Measurements from ENCODE around the gene PECR. TPM values are rescaled to one million over a fixed set of nuclear protein-coding genes. Genes with fewer than 3 reads are reported as not detected.

The PECR gene
- total and polyA plus RNA-seq, 2 of the 13 experiments (the other 11 are each of a cell fraction or from before 2014, with no cell fraction given), result 151 to 153 TPM

- H3K4me1 ChIP-seq (ENCODE audit: insufficient read depth, low read length), result peaks cover 21% of the 10 kb centered on the region
- in situ Hi-C loops (cut with HindIII; ENCODE audit: extremely low pct_ligation_motif_present, low pct_unique_long_range_greater_than_20kb) (no loop called here), intact Hi-C loops (cut with micrococcal nuclease; ENCODE audit: unreplicated experiment) (no loop called here)
- no peak overlapping the region for H3K4me3 ChIP-seq (replicated peaks in 1 of 3; ENCODE audit: insufficient read depth in 1 of 3, low read depth in 2 of 3, low read length in 3 of 3)
- no peak overlapping the region for H3K9ac ChIP-seq (ENCODE audit: insufficient read depth, low read depth, low read length)
- no peaks in the 10 kb centered on the region for H3K27me3 ChIP-seq (ENCODE audit: control insufficient read depth in 1 of 2, insufficient read depth in 2 of 2, low read length in 2 of 2)
- no peaks in the 10 kb centered on the region for H3K79me2 ChIP-seq (ENCODE audit: insufficient read depth, low read length)
- BruUV-seq (replicated peaks), result no TSS peak
- WGBS (ENCODE audit: low lambda C conversion rate), result 93% methylated on average over 2 of the region's 2 CpGs
- H2AFZ ChIP-seq (ENCODE audit: low read length), result no peak overlapping the region
- no peak overlapping the region for H3K27ac ChIP-seq (ENCODE audit: extremely low read length, insufficient read depth, low read length)
- FAIRE-seq (no peak), ATAC-seq (no peak; the same call in 2 of the 3 replicates), DNase-seq (ENCODE audit: low spot score) (peak; percentile 44)
- H3K36me3 ChIP-seq (replicated peaks in 1 of 2; ENCODE audit: control insufficient read depth in 1 of 2, insufficient read depth in 2 of 2, low read length in 2 of 2), result peaks cover 19 to 55% of the 10 kb centered on the region in 2 experiments
- H4K20me1 ChIP-seq (ENCODE audit: insufficient read depth, low read length), result no peaks in the 10 kb centered on the region
- CTCF ChIA-PET (ENCODE audit: low intra/inter-chr PET ratio, low total read pairs), result no interaction called here
- H3K9me3 ChIP-seq (ENCODE audit: low read length), result no peaks in the 10 kb centered on the region
- POLR2A ChIA-PET, result no interaction called here
- TF ChIP-seq ZNF850 (CRISPR knock-in tag; conservative IDR thresholded peaks at IDR 0.05) (no peak), MTA3 (CRISPR knock-in tag; IDR thresholded peaks at IDR 0.05) (no peak), REXO4 (CRISPR knock-in tag; IDR thresholded peaks at IDR 0.05; ENCODE audit: borderline replicate concordance) (no peak), ZNF263 (CRISPR knock-in tag; IDR thresholded peaks at IDR 0.05) (no peak), ZNF34 (CRISPR knock-in tag; IDR thresholded peaks at IDR 0.05; ENCODE audit: borderline replicate concordance) (no peak), CERS6 (CRISPR knock-in tag; IDR thresholded peaks at IDR 0.05) (no peak), HNRNPL (IDR thresholded peaks at IDR 0.05; ENCODE audit: low read depth, low read length) (no peak), ZFP36 (IDR thresholded peaks at IDR 0.05; ENCODE audit: borderline replicate concordance, low read depth, low read length, partially characterized antibody) (no peak), SOX5 (CRISPR knock-in tag; IDR thresholded peaks at IDR 0.05; ENCODE audit: borderline replicate concordance) (peak; percentile 37; the same call in 1 of the 2 replicates), FOXJ3 (CRISPR knock-in tag; IDR thresholded peaks at IDR 0.05; ENCODE audit: borderline replicate concordance) (no peak), HMG20A (CRISPR knock-in tag; IDR thresholded peaks at IDR 0.05; ENCODE audit: borderline replicate concordance) (peak; percentile 43; the same call in 1 of the 2 replicates), EED (CRISPR knock-in tag; IDR thresholded peaks at IDR 0.05) (no peak), SAP130 (CRISPR knock-in tag; IDR thresholded peaks at IDR 0.05; ENCODE audit: low read depth) (0 out of 2 replicates have a peak, but pooled peaks have one; percentile 10), SOX13 (IDR thresholded peaks at IDR 0.05) (no peak), SOX13 (CRISPR knock-in tag; conservative IDR thresholded peaks at IDR 0.05 in 1 of 2, IDR thresholded peaks at IDR 0.05 in 1 of 2) (peak in 1 of 2 experiments; percentile 65; a peak in 2 of 4 replicates), ZNF878 (CRISPR knock-in tag; IDR thresholded peaks at IDR 0.05) (no peak), ZMAT3 (CRISPR knock-in tag; conservative IDR thresholded peaks at IDR 0.05) (no peak), MXD4 (CRISPR knock-in tag; IDR thresholded peaks at IDR 0.05) (no peak)
- TF ChIP-seq, protein P1, sequence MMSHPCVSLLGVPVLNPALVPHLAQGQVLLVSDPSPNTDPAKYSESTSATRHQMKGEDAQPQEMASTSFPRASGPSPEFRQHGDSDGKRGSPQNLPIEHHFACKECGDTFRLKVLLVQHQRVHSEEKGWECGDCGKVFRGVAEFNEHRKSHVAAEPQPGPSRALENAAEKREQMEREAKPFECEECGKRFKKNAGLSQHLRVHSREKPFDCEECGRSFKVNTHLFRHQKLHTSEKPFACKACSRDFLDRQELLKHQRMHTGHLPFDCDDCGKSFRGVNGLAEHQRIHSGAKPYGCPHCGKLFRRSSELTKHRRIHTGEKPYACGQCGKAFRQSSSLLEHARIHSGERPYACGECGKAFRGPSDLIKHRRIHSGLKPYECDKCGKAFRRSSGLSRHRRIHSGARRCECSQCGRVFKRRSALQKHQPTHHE (CRISPR knock-in tag; IDR thresholded peaks at IDR 0.05; ENCODE audit: borderline replicate concordance), result no peak
- H3K4me2 ChIP-seq (ENCODE audit: low read depth, low read length), result no peak overlapping the region
These were observed 32.2 kb downstream of the PECR start for GRCh38 chr2:216049452-216049851.
